Keratinocyte (primary cell): ENCODE measurements around the gene SZT2.

Experiments
- EZH2 ChIP-seq: IDR thresholded peaks from one replicate; pipeline ENCODE4 v1.6.1; 2012; ENCODE audit warnings: inconsistent platforms, mild to moderate bottlenecking, low read length, moderate library complexity
- TF ChIP-seq, protein P1 (sequence below), 3 experiments: IDR thresholded peaks in 1 of 3; conservative IDR thresholded peaks in 1 of 3; optimal IDR thresholded peaks in 1 of 3; 2 replicates in 2 of 3; 3 replicates in 1 of 3; pipeline versions ENCODE3 to v1.5.1; 2011; ENCODE audit warnings: low read length in 3 of 3, mild to moderate bottlenecking in 3 of 3, moderate library complexity in 2 of 3, control low read depth in 1 of 3, inconsistent platforms in 1 of 3; ENCODE audit not compliant: insufficient read depth in 2 of 3; ENCODE audit errors: extremely low read depth in 1 of 3

GRCh38 chr1:43479414-43479813 lies 89.7 kb downstream of the SZT2 start:
- TF ChIP-seq, protein P1, sequence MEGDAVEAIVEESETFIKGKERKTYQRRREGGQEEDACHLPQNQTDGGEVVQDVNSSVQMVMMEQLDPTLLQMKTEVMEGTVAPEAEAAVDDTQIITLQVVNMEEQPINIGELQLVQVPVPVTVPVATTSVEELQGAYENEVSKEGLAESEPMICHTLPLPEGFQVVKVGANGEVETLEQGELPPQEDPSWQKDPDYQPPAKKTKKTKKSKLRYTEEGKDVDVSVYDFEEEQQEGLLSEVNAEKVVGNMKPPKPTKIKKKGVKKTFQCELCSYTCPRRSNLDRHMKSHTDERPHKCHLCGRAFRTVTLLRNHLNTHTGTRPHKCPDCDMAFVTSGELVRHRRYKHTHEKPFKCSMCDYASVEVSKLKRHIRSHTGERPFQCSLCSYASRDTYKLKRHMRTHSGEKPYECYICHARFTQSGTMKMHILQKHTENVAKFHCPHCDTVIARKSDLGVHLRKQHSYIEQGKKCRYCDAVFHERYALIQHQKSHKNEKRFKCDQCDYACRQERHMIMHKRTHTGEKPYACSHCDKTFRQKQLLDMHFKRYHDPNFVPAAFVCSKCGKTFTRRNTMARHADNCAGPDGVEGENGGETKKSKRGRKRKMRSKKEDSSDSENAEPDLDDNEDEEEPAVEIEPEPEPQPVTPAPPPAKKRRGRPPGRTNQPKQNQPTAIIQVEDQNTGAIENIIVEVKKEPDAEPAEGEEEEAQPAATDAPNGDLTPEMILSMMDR (optimal IDR thresholded peaks at IDR 0.05 in 1 of 3, IDR thresholded peaks at IDR 0.05 in 1 of 3, conservative IDR thresholded peaks at IDR 0.05 in 1 of 3; ENCODE audit: extremely low read depth in 1 of 3, insufficient read depth in 2 of 3, low read length in 3 of 3), result no peak
- no peak for TF ChIP-seq EZH2
